HT-29 (cell line): Measurements from ENCODE around the gene AQP12B. TPM values are rescaled to one million over a fixed set of nuclear protein-coding genes. Genes with fewer than 3 reads are reported as not detected.
A peak's percentile ranks its signal among the peaks of the same experiment; 100 is the strongest.
"Not testable (repeated sequence)": the region's sequence is repeated elsewhere in the genome, so short reads cannot be mapped to it uniquely, and the experiment has no call there.

Experiments
- DNase-seq: peaks from one replicate; pipeline ENCODE4 v3.0.0-alpha.2; 2015; ENCODE audit warnings: low spot score
- total RNA-seq: library from RNA; depleted of rRNA; stranded (reverse); fragments of >200 nt; shearing (Covaris generic); gene quantifications from 2 replicates; pipeline ENCODE4 v1.2.3, GENCODE V29; 2014

Gene AQP12B
- total RNA-seq, 1 experiment from 2014 or later = not detected

DNA sequence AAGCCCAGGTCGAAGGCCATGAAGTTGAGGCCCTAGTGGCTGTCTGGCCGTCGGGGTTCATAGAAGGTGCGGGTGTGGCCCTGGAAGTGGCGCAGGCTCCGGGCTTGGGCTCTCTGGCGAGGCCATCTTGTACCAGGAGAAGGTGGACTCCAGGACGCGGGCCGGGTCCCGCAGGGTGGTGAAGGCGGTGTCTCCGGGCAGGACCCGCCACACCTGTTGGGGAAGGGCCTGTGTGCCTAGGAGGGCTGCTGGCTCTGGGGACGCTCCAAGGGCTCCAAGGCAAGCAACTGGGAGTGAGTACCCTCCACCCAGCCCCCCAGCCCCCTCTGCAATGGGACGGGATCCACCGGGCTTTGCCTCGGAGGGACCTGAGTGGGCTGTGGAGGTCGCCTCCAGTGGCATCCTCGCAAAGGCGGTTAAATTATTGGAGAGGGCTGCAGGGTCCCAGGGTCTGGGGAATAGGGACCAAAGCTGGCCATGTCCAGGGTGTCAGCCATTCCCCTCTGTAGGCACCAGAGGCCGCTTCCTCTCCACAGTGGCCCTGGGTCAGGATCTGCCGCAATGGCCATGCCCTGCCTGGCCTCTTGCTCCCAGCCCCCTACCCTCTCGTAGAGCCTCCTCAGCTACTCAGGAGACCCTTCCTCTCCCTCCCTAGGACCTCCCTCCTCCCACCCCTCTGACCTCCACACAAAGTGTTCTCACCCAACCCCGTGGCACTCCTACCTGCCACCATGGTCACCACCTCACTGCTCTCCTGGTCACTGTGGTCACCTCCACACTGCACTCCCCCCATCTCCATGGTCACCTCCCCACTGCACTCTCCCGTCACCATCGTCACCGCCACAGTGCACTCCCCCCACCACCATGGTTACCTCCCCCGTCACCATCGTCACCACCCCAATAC lies 19.3 kb upstream of the AQP12B start:
- DNase-seq = no peak

DNA sequence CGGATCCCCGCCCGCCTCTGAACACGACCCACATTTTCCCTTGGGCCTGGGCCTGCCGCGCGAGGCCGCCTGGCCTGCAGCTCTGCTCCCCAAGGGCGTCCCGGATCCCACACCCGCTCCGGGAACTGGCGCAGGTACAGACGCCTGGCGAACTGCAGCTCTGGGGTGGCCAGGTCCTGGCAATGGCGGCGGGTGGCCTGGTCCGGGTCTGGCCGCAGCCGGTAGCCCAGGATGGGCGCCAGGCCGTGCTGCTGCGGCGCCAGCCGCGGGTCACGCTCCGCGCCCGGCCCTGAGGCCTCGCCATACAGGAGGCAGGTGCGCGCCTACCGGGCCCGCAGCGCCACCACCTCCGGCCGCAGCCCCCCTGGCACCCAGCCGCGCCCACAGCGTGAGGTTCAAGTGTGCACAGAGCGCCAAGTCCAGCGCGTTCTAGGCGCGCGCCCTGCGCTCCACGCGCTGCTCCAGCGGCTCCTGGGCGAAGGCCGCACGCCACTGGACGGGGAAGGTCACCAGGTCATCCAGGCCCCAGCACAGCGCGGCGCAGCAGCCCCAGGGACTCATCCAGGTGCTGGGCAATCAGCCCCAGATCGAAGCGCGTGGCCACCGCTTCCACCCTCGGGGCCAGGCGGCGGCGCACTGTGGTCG lies 18.5 kb upstream of the AQP12B start:
- no peak for DNase-seq

DNA sequence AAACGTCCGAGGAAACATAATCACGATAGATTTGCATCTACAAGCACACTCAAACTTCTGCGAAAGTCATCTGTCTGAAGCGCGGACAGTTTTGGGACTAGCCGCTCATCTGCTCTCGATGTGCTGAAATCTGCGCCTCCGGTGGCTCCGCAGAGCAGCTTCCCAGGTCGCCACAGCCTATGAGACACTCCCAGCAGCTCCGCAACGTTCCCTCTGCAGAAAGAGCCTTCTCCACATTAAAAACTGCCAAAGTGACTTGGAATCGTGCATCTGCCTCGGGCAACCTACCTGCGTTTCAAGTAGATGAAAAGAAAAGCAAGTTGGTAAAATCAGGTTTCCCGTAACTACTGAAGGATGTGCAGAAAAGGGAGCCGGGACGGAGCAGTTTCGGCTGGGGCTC lies 17.9 kb upstream of the AQP12B start:
- DNase-seq = not testable (repeated sequence)

DNA sequence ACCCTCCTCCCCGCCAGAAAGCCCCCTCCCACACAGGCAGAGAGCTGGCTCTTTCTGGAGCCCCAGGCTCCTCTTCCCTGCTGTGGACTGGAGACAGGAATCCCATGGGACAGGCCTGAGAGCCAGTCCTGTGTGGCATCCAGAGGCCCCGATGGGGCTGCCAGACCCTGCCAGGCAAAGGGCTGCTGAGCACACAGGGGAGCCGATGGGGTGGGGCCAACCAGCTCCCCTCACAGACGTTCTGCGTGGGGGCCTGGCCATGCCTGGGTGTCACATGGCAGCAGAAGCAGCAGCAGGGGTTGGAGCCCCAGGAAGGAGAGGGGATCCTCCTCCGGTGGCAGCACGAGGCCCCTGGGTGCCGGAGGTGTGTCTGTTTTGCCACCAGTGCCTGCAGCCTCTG lies 17.1 kb upstream of the AQP12B start:
- DNase-seq = not testable (repeated sequence)

DNA sequence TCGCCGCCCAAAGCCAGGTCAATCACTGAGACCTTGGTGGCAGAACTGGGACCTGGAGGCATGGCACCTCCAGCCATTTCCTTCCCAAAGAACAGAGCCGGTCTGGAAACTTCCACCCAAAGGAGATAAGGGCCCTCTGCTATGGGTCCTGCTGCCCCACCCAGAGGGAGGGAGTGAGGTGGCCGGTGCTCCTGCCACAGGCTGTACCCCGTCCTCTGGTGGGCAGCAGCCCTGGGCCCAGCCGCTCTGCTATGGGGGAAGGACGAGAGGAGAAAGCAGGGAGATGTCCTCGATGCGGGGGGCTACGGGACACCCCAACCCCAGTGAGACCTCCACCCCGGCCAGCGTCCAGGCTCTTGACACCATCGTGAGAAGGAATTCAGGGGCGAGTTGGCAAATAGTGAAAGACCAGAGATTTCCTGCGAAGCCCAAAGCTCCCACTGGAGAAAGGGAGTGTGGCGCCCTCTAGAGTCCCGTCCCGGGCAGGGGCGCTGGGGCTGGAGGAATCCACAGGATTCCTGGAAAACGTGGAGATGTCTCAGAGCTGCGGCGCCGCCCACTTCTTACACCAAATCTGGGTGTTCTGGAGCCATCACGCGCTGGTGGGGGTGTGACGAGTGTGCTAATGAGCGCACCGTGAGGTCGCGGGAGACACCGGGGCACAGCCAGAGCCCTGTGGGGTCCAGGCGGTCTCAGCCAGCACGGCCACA lies 16.3 kb upstream of the AQP12B start:
- DNase-seq = not testable (repeated sequence)

DNA sequence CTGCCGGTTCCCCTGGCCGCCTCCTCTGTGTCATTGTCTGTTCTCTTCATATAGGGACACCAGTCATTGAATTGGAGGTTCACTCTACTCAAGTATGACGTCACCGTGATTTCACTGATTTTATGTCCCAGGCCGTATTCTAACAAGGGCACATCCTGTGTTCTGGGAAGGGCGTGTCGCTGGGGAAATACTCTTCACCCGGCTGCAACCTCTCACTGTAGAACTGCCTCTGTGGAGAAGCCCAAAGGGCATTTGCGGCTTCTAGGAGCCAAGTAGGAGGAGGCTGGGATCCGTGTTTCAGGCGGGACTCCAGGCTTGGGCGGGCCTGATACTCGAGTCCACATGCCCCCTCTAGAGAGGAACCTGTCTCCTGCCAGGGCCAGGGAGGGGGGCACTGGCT lies 13.8 kb upstream of the AQP12B start:
- DNase-seq = not testable (repeated sequence)

DNA sequence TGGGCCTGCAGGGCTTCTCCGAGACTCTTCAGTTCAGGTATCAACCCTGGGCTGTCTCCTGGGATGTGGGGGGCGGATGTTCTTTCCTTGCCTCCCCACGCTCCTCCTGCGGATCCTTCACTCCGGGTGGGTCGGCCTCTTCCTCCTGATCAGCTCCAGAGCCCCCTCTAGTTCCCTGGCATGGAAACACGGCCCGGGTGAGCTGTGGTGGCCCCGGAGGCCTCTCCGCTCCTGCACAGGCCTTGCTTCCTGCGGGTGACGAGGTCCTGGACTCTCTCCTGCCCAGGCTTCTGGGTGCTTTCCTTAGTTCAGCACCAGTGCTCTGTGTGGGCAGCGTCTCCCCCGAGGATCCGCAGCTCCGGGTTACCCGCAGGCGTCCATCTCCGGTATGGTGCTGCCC lies 12.9 kb upstream of the AQP12B start:
- DNase-seq = not testable (repeated sequence)

DNA sequence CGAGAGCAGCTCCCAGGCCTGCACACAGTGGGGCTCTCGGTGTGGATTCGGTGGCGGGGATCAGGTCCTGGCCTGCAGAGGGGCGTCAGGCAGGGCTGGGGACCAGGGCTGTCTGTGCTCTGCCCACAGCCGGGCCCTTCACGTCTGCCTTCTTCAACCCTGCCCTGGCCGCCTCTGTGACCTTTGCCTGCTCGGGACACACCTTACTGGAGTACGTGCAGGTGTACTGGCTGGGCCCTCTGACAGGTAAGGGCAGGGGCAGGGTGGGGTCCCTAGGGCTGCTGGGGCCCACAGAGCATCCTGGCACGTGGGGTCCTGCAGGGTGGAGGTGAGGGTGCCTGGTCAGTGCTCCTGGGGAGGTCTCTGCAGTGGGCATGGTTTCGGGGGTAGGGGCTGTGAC lies 11.6 kb upstream of the AQP12B start:
- DNase-seq = not testable (repeated sequence)

DNA sequence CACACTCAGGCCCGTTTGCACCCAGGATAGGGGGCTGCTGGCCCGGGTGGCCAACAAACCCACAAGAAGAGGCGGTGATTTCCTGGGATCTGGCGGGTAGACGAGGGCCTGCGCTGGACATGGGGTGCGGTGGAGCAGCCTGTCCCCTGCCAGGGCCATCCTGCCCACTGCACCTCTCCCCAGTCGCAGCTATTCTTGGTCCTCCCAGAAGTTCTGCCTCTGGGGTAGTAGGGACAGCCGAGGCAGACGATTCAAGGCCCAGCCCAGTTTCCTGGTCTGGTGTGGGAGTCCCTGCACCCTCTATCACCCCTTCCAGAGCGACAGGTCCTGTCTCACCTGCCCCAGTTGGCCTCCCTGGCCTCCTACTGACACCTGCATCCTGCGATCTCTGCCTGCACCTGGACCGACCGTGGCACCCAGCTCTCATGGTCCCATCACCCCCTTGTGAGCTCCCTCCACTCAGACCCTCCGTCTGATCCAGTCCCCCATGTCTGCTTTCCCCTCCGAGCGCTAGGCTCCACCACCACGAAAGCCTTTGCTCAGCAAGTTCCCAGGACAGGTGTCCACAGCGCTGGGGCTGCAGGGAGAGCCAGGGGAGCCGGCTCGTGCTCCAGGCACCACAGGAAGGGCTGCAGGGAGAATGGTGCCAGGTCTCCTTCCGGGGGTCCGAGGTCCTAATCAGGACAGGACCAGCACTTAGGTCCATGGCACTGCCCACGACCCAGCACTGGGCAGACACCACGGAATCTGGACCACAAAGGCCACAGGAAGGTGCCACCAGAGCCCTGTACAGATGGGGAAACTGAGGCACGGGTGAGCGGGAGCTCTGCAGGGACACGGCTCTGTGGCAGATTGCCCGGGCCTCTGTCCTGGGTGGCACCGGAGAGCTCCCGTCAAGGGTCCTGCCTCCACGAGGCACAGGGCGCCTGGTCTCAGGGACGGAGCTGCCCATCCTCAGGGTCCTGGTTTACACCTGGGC lies 10.2 kb upstream of the AQP12B start:
- not testable (repeated sequence) for DNase-seq

DNA sequence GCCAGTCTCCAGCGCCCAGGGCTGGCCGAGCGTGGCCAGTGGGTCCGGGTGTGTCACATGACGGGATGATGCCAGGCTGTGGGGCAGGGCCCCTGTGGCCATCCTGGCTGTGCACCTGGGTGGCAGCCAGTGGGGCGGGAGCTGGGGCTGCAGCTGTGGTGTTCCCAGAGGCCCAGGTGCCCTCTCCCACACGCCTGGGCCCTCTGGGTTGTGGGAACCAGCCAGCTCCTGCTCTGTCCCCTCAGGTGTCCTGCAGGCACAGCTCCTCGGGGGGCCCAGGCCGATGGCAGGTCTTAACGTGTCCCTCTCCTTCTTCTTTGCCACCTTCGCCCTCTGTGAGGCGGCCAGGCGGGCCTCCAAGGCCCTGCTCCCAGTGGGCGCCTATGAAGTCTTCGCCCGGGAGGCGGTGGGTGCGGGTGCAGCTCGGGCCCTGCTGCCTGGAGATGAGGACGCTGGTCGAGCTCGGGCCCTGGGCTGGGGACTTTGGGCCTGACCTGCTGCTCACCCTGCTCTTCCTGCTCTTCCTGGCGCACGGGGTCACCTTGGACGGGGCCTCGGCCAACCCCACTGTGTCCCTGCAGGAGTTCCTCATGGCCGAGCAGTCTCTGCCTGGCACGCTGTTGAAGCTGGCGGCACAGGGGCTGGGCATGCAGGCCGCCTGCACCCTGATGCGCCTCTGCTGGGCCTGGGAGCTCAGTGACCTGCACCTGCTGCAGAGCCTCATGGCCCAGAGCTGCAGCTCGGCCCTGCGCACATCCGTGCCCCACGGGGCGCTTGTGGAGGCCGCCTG lies 9.1 kb upstream of the AQP12B start, which contains the start of gene AQP12A:
AQP12A (plus strand) TSS at position 236 of the 790 bp plus-strand sequence; CDS start at position 284, 48 bp downstream.
- not testable (repeated sequence) for DNase-seq

DNA sequence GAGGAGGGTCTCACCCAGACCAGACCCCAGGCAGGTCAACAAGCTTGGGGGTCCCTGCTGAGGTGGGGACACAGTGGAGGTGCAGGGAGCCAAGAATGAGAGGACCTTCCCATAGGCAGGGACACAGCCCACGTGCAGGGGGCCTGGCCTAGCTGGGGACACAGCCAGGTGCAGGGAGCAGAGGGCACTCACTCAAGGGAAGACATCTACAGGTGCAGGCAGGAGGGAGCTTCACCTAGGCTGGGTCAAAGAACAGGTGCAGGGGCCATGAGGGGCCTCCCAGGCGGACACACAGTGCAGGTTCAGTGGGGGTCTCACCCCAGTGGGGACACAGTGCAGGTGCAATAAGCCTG lies 8.4 kb upstream of the AQP12B start:
- not testable (repeated sequence) for DNase-seq

DNA sequence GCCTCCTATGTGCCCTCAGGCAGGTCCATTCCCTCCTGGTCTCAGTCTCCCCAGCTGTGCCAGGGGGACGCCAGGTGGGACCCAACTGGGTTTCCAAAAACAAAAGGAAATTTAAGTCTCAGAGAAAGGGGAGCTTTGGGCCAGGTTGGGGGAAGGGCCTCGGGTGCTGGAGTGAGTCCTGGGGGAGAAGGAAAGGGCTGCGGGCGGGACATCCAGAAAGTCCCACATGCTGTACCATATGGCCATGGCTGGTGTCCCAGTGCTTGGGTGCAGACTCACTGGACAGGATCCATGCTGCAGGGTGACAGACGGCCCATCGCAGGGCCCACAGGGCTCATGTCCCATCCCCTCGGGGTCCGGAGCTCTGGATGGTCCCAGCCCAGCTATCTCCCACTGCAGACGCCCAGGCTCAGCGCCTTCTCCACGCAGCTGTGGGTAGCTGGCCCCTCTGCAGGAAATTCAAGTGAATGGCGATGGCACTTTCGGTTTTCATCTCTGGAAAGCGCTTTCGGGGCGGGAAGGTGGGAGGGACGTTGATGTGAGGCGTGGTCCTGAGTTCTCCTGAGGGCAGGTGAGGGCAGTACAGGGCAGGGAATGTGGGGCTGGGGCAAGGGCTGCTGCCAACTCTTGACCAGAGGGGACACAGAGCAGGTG lies 7.9 kb upstream of the AQP12B start:
- not testable (repeated sequence) for DNase-seq

DNA sequence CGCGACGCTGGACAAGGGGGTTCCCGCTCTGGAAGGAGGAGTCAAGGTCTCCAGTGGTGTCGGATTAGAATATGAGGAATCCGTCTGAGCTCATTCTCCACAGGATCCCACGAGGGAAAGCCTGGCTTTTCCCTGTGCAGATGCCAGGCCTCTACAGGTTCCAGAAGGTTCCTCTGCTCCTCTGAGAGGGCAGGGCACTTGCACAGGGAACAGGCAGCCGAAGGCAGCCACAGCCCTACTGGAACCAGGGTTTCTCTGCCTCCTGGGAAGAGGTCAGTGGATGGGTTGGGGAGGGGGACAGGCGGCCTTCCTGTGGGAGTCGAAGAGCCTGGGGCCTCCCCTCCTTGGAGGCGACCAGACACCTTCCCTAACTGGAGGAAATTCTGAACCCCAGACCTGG lies 7.3 kb upstream of the AQP12B start:
- DNase-seq = no peak

DNA sequence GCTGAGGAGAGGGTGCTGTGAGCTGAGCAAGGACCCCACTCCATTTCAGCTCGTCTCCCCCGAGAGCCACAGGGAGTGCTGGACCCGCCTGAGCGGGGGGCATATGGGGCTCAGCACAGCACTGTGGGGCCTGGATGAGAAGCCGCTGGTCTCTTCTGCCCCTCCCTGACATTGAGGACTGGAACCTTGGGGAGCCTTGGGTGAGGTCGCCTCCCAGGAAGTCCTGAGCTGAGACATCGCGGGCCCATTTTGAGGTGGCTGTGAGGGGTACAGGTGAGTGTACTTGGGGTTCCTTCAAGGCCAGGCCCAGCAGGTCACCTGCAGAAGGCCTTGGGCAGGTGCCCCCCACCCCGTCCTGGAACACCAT lies 5.9 kb upstream of the AQP12B start:
- no peak for DNase-seq

DNA sequence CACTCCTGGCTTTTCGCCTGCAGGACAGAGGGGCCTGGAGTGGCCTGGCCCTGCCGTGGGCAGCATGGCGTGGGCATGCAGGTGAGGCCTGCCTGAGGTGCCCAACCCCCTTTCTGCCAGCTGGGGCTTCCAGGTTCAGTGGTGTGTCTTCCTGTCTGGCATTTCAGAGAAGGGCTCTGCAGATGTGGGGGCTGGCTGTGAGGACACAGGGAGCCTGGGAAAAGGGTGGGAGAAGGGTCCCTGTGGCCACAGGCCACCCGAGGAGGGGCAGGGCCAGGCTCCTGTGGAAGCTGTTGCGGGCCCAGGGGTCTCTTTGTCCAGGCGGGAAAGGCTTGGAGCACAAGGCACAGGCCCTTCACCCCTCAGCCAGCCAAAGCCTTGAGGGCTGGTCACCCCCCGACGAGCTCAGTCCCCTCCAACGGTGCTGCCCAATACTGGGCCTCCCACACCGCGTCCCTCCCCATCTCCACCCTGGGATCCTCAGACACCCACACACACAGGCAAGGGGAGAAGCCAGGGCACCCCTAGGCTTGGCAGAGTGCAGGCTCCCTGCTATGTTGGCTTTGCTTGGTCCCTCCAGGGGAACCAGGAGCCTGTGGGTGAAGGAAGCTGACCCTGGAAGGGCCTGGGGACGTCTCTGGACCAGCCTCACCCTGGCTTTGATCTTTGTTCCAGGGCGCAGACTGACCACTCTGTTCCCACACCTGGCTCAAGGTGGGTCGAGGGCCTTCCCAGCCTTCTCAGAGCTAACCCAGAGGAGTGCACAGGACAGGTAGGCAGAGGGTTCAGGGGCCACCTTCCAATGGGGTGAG lies 5.3 kb upstream of the AQP12B start:
- no peak for DNase-seq

DNA sequence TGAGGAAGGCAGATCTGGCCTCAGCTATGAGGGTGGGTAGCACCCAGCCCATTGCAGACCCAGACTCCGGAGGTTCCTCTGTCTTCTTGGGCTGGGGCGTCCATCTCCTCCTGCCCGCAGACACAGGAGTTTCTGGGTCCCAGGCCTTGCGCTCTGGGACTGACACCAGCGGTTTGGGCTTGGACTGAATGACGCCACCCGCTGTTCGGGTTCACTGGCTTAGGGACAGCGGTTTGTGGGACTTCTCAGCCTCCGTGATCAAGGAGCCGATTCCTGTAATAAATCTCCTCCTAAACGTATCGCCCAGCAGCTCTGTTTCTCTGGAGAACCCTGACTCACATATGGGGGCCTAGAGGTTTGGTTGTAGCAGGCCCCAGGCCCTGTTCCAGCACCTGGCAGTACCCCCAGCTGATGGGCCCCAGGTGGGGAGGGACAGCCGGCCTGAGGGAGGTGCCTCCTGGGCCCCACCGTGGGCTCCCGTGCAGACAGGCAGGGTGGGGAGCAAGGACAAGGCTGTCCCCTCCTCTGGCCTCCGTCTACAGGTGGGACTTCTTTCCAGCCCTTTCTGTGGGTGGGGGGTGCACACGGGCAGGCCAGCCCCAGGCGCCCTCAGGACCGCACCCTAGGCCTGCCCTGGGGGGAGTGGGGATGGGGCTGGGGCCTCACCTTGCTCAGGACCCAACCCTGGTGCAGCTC lies 4.5 kb upstream of the AQP12B start:
- no peak for DNase-seq

DNA sequence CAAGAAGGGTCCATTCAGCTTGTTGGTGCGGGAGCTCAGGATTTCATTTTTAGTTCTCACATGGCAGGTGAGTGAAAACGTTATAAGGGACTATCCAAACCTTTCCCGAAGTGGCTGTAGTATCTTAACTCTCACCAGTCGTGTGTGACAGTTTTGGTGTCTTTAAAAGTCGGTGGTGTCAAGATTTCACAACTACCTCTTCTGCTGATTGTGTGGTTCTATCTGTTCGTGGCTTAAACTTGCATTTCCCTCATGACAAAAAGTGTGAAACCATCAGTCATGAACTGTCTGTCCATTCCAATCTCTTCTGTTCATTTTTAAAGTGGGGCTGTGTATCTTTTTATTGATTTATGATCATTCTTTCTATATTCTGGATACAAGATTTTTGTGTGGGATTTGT lies 3.8 kb upstream of the AQP12B start:
- no peak for DNase-seq

DNA sequence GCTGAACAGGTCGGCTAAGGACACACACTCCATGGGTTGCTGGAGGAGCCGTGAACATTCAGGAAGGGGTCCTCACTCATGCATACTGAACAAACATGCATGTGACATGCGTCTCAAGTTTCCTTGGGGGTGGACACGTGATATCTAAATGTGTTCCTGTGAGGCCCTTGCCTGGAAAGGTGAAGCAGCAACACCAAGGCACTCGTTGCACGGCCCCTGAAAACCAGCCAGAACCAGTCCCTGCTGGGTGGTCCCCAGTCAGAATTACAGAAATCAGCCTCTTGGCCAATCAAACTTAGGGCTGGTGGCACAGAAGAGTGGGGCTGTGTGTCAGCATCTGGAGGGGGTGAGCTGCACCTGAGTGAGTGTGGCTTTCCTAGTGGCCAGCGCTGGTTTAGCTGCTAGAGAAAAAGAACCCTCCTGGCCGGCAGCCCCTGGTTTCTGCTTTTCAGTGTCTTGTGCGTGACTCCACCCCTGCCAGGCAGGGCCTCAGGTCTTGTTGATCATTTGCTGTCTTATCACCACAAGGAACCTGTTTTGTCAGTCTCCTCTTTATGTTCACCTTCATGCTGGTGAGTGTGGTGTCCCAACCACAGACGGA lies 3.2 kb upstream of the AQP12B start:
- DNase-seq = peak; percentile 42
